ENCODE results near the gene CSF1.

DNA sequence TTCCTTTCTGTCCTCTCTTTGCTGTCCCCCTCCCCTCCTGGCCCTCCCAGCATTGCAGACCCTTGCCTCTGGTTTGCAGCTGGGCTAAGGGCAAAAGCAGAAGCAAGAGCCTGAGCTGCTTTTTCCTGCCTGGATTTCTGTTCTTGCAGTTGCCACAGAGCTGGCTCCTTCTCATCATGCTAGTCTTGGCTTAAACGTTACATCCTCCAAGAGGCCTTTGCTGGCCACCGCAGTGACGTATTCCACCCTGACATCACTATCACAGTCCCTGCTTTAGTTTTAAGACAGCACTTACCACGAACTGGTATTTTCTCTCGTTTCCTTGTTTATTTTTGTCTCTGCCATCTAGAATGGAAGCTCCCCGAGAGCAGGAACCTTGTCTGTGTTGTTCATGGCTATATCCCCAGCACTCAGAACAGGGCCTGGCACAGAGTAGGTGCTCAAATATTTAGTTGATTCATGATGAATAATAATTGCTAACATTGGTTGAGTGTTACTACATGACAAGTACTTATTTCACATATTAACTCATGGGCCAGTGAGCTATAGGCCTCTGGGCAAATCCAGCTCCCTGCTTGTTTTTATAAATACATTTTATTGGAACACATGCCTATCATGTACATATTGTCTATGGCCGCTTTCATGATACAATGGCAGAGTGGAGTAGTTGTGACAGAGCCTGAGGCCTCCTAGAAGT lies 13.2 kb upstream of the CSF1 start:
- no peak for TF ChIP-seq POLR2AphosphoS5 (IDR thresholded peaks at IDR 0.05; ENCODE audit: low read depth, low read length)
- no peak for TF ChIP-seq MAX (IDR thresholded peaks at IDR 0.05; ENCODE audit: low read depth)
- TF ChIP-seq JUND (IDR thresholded peaks at IDR 0.05): no peak
- TF ChIP-seq CTCF (IDR thresholded peaks at IDR 0.05): no peak
- no peak for TF ChIP-seq USF2 (IDR thresholded peaks at IDR 0.05; ENCODE audit: borderline replicate concordance, low read depth, low read length)
- no peak for TF ChIP-seq RFX5 (IDR thresholded peaks at IDR 0.05; ENCODE audit: low read length)
- TF ChIP-seq EP300 (IDR thresholded peaks at IDR 0.05; ENCODE audit: borderline replicate concordance in 1 of 2, low read depth in 1 of 2, low read length in 1 of 2): no peak
- TF ChIP-seq TCF12 (IDR thresholded peaks at IDR 0.05): no peak

Data from SK-N-SH (cell line).